ENCODE data around the gene TMEM231. TPM values are rescaled to one million over a fixed set of nuclear protein-coding genes. Genes with fewer than 3 reads are reported as not detected.

The TMEM231 gene
- total and polyA plus RNA-seq, 2 of the 8 experiments (the other 6 are each of a cell fraction or from before 2014, with no cell fraction given) = 8.3 to 26.7 TPM

- TF ChIP-seq GABPA (IDR thresholded peaks at IDR 0.05; ENCODE audit: borderline replicate concordance, insufficient read depth, low read length) = peak; percentile 91
- TF ChIP-seq ASH2L (IDR thresholded peaks at IDR 0.05; ENCODE audit: low read length) = peak; percentile 88
- peak; percentile 78 for TF ChIP-seq PHF8 (conservative IDR thresholded peaks at IDR 0.05; ENCODE audit: low read depth, low read length)
- peak; percentile 53; the same call in 1 of the 2 replicates for TF ChIP-seq TAF1 (IDR thresholded peaks at IDR 0.05; ENCODE audit: low read depth, low read length)
- peak; percentile 29; the same call in 1 of the 2 replicates for TF ChIP-seq SP2 (IDR thresholded peaks at IDR 0.05; ENCODE audit: low read length)
- peak; percentile 51; the same call in 1 of the 2 replicates for TF ChIP-seq CREB1 (IDR thresholded peaks at IDR 0.05)
- TF ChIP-seq RAD21 (IDR thresholded peaks at IDR 0.05 in 1 of 2, conservative IDR thresholded peaks at IDR 0.05 in 1 of 2; ENCODE audit: low read depth in 2 of 2, low read length in 2 of 2) = peak in 1 of 2 experiments; percentile 0; a peak in 1 of 4 replicates
- peak; percentile 22 to 62; a peak in 2 of 4 replicates for TF ChIP-seq SIN3A (conservative IDR thresholded peaks at IDR 0.05 in 1 of 2, IDR thresholded peaks at IDR 0.05 in 1 of 2; ENCODE audit: low read depth in 1 of 2, low read length in 2 of 2)
- 0 out of 2 replicates have a peak, but pooled peaks have one; percentile 25 for TF ChIP-seq KDM5A (IDR thresholded peaks at IDR 0.05; ENCODE audit: low read length)
Observed at GRCh38 chr16:75566040-75566757, 10.1 kb upstream of the TMEM231 start, which contains the start of gene GABARAPL2 (continued).
